ENCODE measurements around the gene SLC25A27.

The SLC25A27 gene

DNA sequence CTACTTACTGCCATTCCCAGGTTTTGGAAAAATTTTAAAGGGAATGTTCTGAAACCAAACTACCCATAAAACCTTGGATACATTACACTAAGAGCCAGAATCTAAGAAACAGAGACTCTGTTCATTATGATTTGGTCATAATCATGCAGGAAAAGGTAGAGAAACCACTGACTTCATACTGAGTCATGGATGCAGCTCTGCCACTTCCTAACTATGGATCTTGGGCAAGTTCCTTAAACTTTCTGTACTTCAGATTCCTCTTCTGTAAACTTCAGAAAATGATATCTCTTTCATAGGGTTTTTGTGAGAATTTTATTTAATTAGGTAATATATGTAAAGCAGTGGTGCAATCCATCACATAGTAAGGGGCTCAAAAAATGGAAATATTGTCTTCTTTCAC, 62.4 kb downstream of the SLC25A27 start:
- DNase-seq (ENCODE audit: low read depth): no peak

DNA sequence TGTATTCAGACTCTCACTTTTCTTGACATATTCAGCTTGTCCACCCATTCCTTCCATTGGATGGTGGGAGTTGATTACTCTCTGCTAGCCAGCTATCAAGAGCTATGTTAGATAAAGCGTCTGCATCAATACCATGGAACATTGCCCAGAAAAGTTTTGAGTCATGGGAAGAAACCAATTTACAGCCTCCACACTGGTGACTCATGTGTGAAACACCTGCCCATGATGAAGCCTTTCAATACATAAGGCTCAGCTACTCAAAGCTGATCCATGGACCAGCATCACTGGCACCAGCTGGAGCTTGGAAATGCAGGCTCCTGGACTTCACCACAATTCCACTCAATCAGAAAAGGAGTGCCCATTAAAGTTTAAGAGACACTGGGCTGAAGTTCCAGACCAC, 66.3 kb downstream of the SLC25A27 start:
- no peak for DNase-seq (ENCODE audit: low read depth)

DNA sequence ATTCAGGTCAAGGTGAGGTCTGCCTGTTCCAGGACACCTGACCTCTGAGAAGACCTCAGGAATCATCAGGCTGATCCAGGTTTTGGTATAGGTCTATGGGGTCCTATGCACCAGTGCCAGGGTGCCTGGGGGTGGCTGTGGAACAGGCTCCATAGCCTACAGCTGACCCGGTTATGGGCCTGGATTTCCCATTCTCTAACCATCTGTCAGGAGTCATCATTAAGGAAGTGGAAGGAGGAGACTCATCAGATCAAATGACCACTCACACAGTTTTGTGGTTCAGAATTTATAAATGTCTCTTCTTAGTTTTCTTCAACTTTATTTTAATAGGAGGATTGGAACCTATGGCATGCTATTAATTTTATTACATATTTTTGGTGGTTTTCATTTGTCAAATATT, 67.6 kb downstream of the SLC25A27 start:
- no peak for DNase-seq (ENCODE audit: low read depth)
